Measurements from ENCODE around the gene POU2AF2.

DNA sequence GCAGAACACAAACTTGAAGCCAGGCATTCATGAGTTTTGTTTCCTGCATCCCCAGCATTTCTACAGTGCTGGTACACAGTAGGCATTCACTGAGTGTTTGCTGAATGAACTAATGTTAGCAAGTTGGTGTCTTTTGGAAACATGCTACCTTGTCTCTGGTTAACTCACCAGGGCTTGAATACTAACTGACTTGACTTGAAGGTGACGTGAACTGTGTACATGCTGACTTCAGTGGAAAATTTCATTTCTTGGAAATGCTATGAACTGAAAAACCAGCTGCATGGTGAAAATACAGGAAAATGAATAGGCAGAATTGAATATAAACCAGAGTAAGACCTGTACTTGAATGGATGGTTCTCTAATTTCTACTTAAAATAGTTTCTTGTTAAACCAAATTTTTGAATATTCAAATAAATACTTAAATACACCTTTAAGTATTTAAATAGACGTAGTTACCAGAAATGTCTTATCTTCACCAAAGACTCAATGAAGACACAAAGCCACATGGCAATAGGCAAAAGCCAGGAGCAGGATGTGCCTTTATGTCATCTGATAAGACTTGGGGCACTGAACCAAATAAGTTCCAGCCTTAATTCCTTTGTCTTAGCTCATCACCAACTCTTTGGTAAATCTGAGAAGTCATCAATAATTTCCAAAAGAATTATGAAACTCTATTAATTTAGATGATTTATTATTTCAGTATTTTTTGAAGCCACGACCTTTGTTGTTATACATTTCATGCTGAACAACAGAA lies 39.7 kb upstream of the POU2AF2 start:
- TF ChIP-seq, protein P1, sequence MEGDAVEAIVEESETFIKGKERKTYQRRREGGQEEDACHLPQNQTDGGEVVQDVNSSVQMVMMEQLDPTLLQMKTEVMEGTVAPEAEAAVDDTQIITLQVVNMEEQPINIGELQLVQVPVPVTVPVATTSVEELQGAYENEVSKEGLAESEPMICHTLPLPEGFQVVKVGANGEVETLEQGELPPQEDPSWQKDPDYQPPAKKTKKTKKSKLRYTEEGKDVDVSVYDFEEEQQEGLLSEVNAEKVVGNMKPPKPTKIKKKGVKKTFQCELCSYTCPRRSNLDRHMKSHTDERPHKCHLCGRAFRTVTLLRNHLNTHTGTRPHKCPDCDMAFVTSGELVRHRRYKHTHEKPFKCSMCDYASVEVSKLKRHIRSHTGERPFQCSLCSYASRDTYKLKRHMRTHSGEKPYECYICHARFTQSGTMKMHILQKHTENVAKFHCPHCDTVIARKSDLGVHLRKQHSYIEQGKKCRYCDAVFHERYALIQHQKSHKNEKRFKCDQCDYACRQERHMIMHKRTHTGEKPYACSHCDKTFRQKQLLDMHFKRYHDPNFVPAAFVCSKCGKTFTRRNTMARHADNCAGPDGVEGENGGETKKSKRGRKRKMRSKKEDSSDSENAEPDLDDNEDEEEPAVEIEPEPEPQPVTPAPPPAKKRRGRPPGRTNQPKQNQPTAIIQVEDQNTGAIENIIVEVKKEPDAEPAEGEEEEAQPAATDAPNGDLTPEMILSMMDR (IDR thresholded peaks at IDR 0.05): no peak
- TF ChIP-seq POLR2A (IDR thresholded peaks at IDR 0.05): no peak

Data from testis (tissue), 2 donors.